HepG2 (cell line): ENCODE data around the gene ZDBF2. TPM values are rescaled to one million over a fixed set of nuclear protein-coding genes. Genes with fewer than 3 reads are reported as not detected.

Source experiments
- ARID4A ChIP-seq: sonication (generic); formaldehyde crosslinking; IDR thresholded peaks from 2 replicates; pipeline ENCODE4 v1.5.0; 2020; ENCODE audit warnings: mild to moderate bottlenecking, missing genetic modification reagents, borderline replicate concordance
- CBFB ChIP-seq: sonication (generic); formaldehyde crosslinking; IDR thresholded peaks from 2 replicates; pipeline ENCODE4 v1.4.0; 2020; ENCODE audit warnings: missing genetic modification reagents
- CSRNP2 ChIP-seq: sonication (generic); formaldehyde crosslinking; conservative IDR thresholded peaks from 2 replicates; pipeline ENCODE4 v1.8.0; 2022; ENCODE audit warnings: low read depth, missing genetic modification reagents
- HNF4A ChIP-seq: sonication (generic); formaldehyde crosslinking; IDR thresholded peaks from 2 replicates; pipeline ENCODE4 v1.4.0; 2020; ENCODE audit warnings: missing genetic modification reagents
- HNRNPLL ChIP-seq: fragments of 200-400 bp; formaldehyde crosslinking; IDR thresholded peaks from 2 replicates; pipeline ENCODE4 v1.6.1; 2017; ENCODE audit warnings: mild to moderate bottlenecking, low read depth, low read length; ENCODE audit not compliant: poor library complexity, severe bottlenecking
- HOXA5 ChIP-seq: sonication (generic); formaldehyde crosslinking; IDR thresholded peaks from 2 replicates; pipeline ENCODE4 v1.4.0; 2020; ENCODE audit warnings: missing genetic modification reagents
- KDM2A ChIP-seq: sonication (generic); formaldehyde crosslinking; IDR thresholded peaks from 2 replicates; pipeline ENCODE4 v1.4.0; 2020; ENCODE audit warnings: low read depth, missing genetic modification reagents, borderline replicate concordance
- LCORL ChIP-seq, 2 experiments: fragments of 450-650 bp in 1 of 2; sonication (generic) in 1 of 2; formaldehyde crosslinking in 1 of 2; IDR thresholded peaks; 2 replicates each; pipeline versions ENCODE4 v1.5.0 to v1.6.1; 2017 to 2020; ENCODE audit warnings: antibody characterized with exemption in 1 of 2, missing genetic modification reagents in 1 of 2
- NCOA2 ChIP-seq: sonication (generic); formaldehyde crosslinking; IDR thresholded peaks from 2 replicates; pipeline ENCODE4 v1.8.0; 2022; ENCODE audit warnings: inconsistent platforms
- PHF8 ChIP-seq: sonication (generic); formaldehyde crosslinking; IDR thresholded peaks from 2 replicates; pipeline ENCODE4 v1.5.0; 2020; ENCODE audit warnings: missing genetic modification reagents
- POLR2A ChIP-seq, 2 experiments: IDR thresholded peaks; 2 replicates each; pipeline ENCODE4 v1.6.1; 2011; ENCODE audit warnings: low read depth in 2 of 2, low read length in 2 of 2, mild to moderate bottlenecking in 1 of 2, moderate library complexity in 1 of 2; ENCODE audit not compliant: insufficient read depth in 1 of 2
- RBFOX2 ChIP-seq: fragments of 200-400 bp; formaldehyde crosslinking; IDR thresholded peaks from 2 replicates; pipeline ENCODE4 v1.6.1; 2017; ENCODE audit warnings: low read depth, mild to moderate bottlenecking, low read length
- REST ChIP-seq, 2 experiments: IDR thresholded peaks; 2 replicates each; pipeline ENCODE4 v1.6.1; 2011 to 2012; ENCODE audit warnings: low read length in 2 of 2, borderline replicate concordance in 1 of 2, low read depth in 1 of 2, mild to moderate bottlenecking in 1 of 2, moderate library complexity in 1 of 2
- SKIL ChIP-seq: sonication (generic); formaldehyde crosslinking; IDR thresholded peaks from 2 replicates; pipeline ENCODE4 v1.8.0; 2022; ENCODE audit warnings: missing genetic modification reagents, mild to moderate bottlenecking, moderate library complexity, borderline replicate concordance
- TBX3 ChIP-seq: fragments of 450-650 bp; IDR thresholded peaks from 2 replicates; pipeline ENCODE4 v1.6.1; 2017; ENCODE audit warnings: antibody characterized with exemption, mild to moderate bottlenecking, inconsistent platforms, borderline replicate concordance
- ZNF44 ChIP-seq: sonication (generic); formaldehyde crosslinking; IDR thresholded peaks from 2 replicates; pipeline ENCODE4 v1.5.1; 2020; ENCODE audit warnings: mild to moderate bottlenecking, missing genetic modification reagents
- polyA plus RNA-seq, 8 experiments: library from polyadenylated mRNA; depleted of rRNA in 3 of 8; stranded (reverse) in 7 of 8; unstranded in 1 of 8; fragments of >200 nt; fragmentation: Illumina TruSeq in 4 of 8; extraction: Trizol in 4 of 8; gene quantifications; 2 replicates each; pipeline versions ENCODE4 v1.2.1 to v1.2.3, GENCODE V29; 2011 to 2016; ENCODE audit warnings: low read depth in 4 of 8, missing spikeins in 1 of 8, mixed read lengths in 1 of 8; ENCODE audit not compliant: insufficient read depth in 1 of 8
- total RNA-seq, 5 experiments: library from RNA; depleted of rRNA; stranded (reverse); fragments of >200 nt; fragmentation: Illumina TruSeq; extraction: Trizol; gene quantifications; 2 replicates each; pipeline ENCODE4 v1.2.3, GENCODE V29; 2016; ENCODE audit warnings: low read depth in 1 of 5

ZDBF2 gene
- total and polyA plus RNA-seq, 2 of the 13 experiments (the other 11 are each of a cell fraction or from before 2014, with no cell fraction given), result 1.5 to 2.0 TPM

GRCh38 chr2:206274434-206275311 is at the start of gene ZDBF2 (continued):
- TF ChIP-seq ARID4A (CRISPR knock-in tag) (peak; percentile 23; the same call in 1 of the 2 replicates), TBX3 (no peak), REST (IDR thresholded peaks at IDR 0.05; ENCODE audit: borderline replicate concordance in 1 of 2, low read depth in 1 of 2, low read length in 2 of 2) (no peak), HNF4A (CRISPR knock-in tag) (no peak), PHF8 (peak; percentile 86), HNRNPLL (peak; percentile 64), LCORL (IDR thresholded peaks at IDR 0.05) (no peak), LCORL (CRISPR knock-in tag; IDR thresholded peaks at IDR 0.05) (0 out of 2 replicates have a peak, but pooled peaks have one; percentile 51), HOXA5 (CRISPR knock-in tag) (peak; percentile 71; the same call in 1 of the 2 replicates), KDM2A (CRISPR knock-in tag) (peak; percentile 70; the same call in 1 of the 2 replicates), POLR2A (IDR thresholded peaks at IDR 0.05; ENCODE audit: insufficient read depth in 1 of 2, low read depth in 2 of 2, low read length in 2 of 2) (0 out of 4 replicates have a peak, but pooled peaks of 1 of the 2 experiments have one; percentile 16), RBFOX2 (peak; percentile 80), NCOA2 (CRISPR knock-in tag) (no peak), CBFB (CRISPR knock-in tag) (no peak), CSRNP2 (CRISPR knock-in tag) (0 out of 2 replicates have a peak, but pooled peaks have one; percentile 59), SKIL (CRISPR knock-in tag) (0 out of 2 replicates have a peak, but pooled peaks have one; percentile 19), ZNF44 (CRISPR knock-in tag) (no peak)
